ENCODE data around the gene ITIH2.

Gene ITIH2

DNA sequence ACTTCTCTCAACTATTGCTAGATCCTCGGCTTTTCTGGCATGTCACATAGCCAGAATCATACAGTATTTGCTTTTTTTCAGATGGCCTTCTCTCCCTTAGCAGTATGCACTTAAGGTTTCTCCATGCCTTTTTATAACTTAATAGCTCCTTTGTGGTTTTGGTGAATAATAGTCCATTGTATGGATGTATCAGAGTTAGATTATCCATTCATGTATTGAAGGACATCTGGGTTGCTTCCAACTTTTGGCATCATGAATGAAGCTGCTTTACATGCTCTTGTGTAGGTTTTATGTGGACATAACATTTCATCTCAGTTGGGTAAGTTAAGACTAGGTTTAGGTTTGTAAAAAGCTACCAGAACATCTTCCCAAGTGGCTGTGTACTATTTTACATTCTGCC is 89.4 kb downstream of the ITIH2 start:
- ATAC-seq (no peak), DNase-seq (no peak)
- H3K4me1 Mint-ChIP-seq: peaks cover 66% of the 10 kb centered on the region
- no peak overlapping the region for H3K4me3 Mint-ChIP-seq
- no peaks in the 10 kb centered on the region for H3K27me3 Mint-ChIP-seq
- no peaks in the 10 kb centered on the region for H3K9me3 Mint-ChIP-seq
- H3K27ac Mint-ChIP-seq: peak overlapping the region in 1 of 2 donors; percentile 35

DNA sequence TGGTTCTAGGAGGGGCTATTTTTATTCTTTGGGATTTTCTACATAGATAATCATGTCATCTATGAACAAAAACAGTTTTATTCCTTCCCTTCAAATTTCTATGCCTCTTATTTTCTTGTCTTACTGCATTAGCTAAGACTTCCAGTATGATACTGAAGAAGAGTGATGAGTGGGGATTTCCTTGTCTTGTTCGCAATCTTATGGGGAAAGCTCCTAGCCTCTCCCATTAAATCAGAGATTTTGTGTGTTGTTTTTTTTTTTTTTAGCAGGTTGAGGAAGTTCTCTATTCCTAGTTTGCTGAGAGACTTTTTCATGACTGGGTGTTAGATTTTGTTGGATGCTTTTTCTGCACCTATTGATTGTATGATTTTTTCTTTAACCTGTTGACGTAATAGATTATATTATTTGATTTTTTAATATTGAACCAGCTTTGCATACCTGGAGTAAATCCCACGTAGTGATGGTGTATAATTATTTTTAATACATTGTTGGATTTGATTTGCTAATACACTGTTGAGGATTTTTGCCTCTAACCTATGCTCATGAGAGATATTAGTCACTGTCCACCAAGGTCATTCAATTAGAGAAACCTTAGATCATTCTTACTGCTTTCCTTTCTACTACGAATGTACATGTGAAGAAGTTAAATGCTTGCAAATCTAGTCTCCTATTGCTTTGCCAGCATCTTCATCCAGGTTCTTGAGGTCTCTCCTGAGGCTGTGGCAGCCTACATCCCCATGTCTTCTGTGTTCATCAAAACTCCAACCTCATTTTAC is 91.3 kb downstream of the ITIH2 start:
- H3K27me3 Mint-ChIP-seq: no peaks in the 10 kb centered on the region
- ATAC-seq (no peak), DNase-seq (no peak)
- H3K27ac Mint-ChIP-seq: no peak overlapping the region
- H3K4me1 Mint-ChIP-seq: peaks cover 67% of the 10 kb centered on the region
- no peak overlapping the region for H3K4me3 Mint-ChIP-seq
- H3K9me3 Mint-ChIP-seq: no peaks in the 10 kb centered on the region

DNA sequence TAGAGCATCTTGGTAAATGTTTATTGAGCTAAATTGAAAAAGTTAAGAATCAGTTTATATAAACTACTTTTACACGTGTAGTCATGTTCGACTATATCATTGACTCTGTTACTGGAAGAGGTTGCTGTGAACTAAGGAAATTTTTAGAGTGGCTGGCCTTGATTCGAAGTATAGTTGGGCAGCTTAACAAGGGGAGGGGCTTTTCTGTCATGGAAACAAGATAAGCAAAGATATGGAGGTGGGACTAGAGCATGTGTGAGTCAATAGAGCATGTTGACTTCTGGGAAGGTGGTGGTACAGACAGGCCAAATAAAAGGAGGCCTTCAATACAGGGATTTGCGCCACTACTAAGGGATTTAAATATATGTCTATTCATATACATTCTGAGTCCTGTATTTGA is 92.5 kb downstream of the ITIH2 start:
- Mint-ChIP-seq H3K27ac (peak overlapping the region in 1 of 2 donors; percentile 30), H3K4me3 (no peak overlapping the region), H3K27me3 (no peaks in the 10 kb centered on the region), H3K9me3 (no peaks in the 10 kb centered on the region), H3K4me1 (peaks cover 55% of the 10 kb centered on the region)
- ATAC-seq (no peak), DNase-seq (no peak)

DNA sequence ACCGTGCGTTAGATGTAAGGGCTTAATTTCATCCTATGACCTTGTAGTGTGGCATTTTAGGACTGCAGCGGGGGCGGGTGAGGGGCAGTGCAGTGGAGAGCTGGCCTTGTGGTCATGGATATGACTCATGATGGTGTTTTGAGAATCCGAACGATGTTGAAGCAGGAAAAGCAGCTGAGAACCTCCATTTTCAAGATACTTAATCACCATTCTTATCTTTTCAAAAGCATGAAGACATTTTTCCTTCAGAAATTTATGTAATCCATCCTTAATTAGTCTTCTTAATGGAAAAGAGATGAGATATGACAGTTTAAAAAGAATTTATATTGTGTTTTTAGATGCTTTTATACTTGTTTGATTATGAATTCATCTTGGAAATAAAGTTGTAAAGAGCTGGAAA is 94.5 kb downstream of the ITIH2 start:
- Mint-ChIP-seq H3K27ac (peak overlapping the region; percentile 69 to 78), H3K9me3 (no peaks in the 10 kb centered on the region)
- ATAC-seq: no peak

More for the DNA sequence above, 94.5 kb downstream of the ITIH2 start:
- Mint-ChIP-seq H3K4me1 (peaks cover 42% of the 10 kb centered on the region), H3K27me3 (no peaks in the 10 kb centered on the region), H3K4me3 (no peak overlapping the region)
- no peak for DNase-seq
